Measurements from ENCODE around the gene FOXN3.

FOXN3 gene

DNA sequence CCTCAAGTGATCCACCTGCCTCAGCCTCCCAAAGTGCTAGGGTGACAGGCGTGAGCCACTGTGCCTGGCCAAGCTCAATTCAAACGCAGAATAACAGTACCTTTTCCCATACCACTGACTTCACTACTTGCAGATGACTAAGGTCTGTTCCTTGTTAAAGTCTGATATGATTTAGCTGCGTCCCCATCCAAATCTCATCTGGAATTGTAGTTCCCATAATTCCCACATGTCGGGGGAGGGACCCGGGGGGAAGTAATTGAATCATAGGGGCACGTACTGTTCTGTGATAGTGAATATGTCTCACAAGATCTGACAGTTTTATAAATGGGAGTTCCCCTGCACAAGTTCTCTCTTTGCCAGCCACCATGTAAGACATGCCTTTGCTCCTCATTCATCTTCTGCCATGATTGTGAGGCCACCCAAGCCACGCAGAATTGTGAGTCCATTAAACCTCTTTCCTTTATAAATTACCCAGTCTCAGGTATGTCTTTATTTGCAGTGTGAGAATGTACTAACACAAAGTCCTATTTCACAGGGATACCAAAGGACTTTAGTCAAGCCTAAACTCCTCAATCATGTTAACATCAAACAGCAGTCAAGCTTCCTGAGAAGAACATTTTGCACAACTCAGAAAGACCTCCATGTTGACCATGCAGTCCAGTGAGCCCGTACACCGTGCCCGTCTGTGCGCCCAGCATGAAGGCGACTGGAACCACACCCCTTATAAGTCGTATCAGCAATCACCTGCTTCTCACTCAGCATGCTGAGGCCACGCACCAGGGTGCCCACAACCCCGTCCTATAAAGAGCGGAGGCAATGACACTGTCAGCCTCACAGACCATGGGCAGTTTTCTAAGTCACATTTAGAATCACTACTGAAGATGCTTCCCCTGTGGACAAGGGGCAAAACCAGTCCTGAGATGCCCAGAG lies 36.9 kb downstream of the FOXN3 start:
- no peak for DNase-seq

DNA sequence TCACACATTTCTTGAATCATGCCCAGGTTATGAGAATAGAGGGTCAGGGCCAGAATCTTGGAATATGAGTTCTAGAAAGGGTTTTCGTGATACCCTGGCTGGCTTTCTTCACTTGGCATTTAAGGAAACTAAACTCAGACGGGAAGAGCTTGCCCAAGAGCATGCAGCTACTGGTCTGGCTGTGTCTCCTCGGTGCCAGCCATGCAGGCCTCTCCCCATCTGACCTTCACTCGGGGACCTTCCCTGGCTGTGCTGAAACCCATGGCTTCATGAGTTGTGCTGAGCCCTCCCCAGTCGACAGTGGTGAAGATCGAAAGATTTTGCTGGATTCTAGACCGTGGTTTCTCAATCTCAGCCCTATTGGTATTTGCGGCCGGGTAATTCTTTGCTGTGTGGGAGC lies 38.0 kb downstream of the FOXN3 start:
- no peak for DNase-seq

GRCh38 chr14:89378119-89378518 lies 38.9 kb downstream of the FOXN3 start:
- no peak for DNase-seq

GRCh38 chr14:89377544-89377943 lies 39.5 kb downstream of the FOXN3 start:
- DNase-seq: no peak

DNA sequence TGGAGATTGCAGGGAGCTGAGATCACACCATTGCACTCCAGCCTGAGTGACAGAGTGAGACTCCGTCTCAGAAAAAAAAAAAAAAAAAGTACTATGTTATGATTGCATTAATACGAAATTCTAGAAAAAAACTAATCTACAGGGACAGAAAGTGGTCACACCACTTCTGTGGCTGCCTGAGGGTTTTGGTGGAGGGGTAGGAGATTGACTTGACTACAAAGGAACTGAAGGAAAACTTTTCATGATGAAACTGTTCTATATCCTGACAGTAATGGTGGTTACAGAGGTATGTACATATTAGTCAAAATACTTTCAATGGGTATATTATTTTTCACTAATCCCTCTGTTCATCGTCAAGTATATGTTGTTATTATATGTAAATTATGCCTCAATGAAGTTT lies 42.1 kb downstream of the FOXN3 start:
- DNase-seq: no peak

DNA sequence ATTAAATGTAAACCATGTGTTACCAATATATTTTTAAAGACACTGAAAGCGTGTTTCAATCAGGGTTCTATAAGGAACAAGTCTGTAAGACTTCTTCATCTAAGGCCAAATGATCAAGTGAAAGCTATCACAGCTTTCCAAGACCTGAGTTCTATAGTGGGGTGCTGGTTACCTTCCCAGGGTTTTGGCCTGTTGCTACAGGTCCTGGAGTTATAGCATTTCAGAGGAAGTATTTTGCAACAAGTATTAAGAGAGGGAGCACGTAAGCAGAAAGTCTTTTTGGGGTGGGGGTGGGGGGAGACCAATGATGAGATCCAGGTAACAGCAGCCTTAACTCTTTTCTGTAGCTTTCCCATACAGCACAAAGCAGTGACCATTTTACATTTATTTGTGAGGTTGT lies 43.8 kb downstream of the FOXN3 start:
- DNase-seq: no peak

DNA sequence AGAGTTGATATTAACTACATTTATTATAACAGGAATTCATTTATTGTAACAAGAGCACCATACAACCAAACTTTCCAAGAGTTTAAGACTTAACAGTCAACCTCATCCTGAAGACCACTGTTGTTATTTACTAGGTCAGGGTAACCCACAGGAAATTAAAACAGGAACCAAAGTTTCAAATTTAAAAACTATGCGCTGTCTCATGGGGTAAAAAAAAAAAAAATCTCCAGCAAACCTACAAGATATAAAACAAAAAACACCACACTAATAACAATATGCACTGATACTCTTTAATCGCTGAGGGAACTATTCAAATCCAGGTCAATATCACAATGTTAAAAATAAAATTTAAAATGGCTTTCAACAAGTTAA lies 44.5 kb downstream of the FOXN3 start:
- DNase-seq: no peak

DNA sequence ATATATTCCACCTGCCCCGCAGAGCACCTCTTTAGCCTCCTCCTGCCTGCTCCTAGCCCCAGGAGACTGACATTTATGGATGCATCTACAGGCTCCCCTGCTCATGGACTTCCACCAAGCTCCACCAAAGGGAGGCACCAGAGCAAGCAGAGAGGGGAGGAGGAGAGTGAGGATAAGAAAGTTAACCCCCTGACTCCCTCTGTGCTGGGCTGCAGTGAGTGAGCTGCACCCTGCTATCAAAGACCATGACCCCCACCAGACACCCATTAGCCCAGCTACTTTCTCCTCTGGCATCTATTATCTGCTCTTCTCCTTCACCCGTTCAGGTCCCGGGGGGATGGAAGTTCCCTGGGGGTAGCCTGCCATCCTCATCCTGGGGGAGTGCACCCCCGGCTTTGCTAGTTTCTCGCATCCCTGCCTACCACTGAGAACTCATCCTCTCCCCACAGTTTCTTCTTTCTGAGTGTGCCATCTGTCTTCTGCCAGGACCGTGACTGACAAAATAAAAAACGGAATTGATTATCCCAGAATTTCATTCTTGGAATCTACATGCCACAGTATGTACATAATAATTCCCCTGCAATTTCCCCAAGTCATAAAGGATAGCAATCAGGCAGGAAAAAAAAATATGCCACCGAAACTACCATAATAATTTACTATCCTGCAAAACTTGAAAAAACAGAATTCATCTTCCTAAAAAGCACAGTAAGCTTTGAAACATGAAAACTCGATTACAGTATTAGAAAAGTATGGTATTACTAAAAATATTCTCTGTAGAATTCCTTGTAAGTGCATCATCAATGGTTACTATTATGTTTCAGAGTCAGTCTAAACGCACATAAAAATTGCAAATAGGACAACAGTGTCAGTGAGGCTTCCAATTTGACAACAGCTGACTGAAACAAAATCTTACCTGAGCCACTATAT lies 45.2 kb downstream of the FOXN3 start:
- DNase-seq: no peak

- no peak for DNase-seq
These were observed 46.3 kb downstream of the FOXN3 start for GRCh38 chr14:89370781-89371180.

GRCh38 chr14:89370381-89370780 lies 46.7 kb downstream of the FOXN3 start:
- no peak for DNase-seq

DNA sequence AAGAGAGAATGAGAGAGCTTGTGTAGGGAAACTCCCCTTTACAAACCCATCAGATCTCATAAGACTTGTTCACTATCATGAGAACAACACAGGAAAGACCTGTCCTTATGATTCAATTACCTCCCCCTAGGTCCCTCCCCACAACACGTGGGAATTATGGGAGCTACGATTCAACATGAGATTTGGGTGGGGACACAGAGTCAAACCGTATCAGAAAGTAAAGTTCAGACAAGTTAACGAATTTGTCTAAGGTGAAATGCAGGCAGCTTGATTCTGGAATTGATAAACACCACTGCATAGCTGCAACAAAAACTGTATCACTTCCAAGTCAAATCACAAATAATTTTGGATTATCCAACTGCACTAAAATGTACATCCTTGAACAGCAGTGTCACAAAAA lies 47.4 kb downstream of the FOXN3 start:
- DNase-seq: no peak

DNA sequence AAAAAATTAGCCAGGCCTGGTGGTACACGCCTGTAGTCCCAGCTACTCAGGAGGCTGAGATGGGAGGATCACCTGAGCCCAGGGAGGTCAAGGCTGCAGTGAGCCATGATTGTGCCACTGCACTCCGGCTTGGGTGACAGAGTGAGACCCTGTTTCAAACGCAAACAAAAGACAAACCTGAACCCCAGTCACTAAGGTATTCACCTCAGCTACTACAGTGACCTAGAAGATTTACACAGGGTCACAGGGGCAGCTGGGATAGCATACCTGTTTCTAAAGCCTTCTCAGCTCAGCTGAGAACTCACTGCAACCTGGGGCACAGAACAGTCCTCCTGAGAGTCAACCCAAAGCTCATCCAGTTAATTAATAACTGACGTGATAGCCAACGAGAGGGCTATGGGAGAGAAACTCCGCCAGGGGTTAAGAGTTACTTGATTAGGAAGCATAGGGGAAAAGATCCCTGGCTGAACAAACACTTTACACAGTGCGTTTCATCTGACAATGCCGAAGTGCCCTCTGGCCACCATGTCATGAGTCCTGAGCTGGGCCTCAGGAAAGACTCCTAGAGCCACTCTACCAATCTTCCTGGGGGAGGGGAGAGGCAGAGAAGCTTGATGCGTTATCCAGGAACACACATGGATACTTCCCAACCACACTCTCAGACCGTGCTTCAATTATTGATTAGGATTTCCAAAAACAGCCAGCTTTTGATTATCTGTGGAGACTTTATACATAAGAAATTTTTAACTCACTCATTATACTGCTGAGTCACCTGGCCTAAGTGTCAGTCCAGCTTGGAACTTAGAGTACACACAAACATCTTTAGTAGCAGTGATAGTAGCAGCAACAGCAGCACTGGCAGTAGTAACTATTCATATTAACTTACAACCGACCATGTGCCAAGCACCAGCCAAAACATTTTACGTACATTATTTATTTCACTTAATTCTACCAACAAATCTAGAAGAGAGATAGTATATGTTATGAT lies 48.2 kb downstream of the FOXN3 start:
- no peak for DNase-seq

- no peak for DNase-seq
These were observed 49.3 kb downstream of the FOXN3 start for GRCh38 chr14:89367779-89368120.

DNA sequence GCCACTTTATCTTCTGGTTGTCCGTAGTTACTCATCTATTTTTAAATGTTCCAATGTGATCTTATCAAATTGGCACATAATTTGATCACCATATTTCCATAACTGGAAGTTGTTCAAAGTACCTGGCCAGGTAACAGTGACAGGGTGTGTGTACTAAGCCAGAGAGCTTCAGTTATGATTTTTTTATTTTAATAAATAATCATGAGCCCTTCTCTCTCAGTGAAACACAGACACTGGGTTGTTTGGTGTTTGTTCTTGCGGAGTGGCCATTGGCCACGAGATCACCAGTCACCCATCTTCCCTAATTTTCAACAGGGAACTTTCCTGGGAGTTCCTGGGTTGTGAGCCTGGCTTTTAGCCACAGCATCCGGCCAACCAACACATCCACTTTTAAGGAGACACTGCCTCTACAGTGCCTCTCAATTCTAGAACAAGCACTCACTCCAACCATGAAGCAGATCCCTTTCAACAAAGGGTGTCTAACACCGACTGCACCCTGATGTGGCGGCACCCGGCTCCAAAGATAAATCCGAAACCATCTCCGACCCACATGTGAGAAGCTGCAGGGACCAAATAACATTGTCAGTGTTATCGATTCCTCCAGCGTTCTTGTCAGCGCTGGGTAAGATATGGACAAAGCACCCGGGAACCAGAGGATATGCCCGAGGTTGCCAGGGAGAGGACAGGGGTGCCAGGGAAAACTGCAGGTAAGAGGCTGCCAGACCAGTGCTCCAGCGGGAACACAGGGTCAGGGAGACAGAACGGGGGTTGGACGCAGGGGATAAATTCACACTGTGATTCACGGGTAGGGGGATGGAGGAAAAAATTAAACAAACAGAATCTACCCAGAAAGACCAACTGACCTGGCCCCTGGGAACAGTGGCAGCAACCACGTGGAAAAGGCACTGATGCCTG lies 49.9 kb downstream of the FOXN3 start:
- DNase-seq: no peak

GRCh38 chr14:89365061-89365801 lies 51.8 kb downstream of the FOXN3 start:
- DNase-seq: peak; percentile 22

GRCh38 chr14:89364316-89364715 lies 52.7 kb downstream of the FOXN3 start:
- no peak for DNase-seq

GRCh38 chr14:89360277-89360676 lies 56.8 kb downstream of the FOXN3 start:
- no peak for DNase-seq

GRCh38 chr14:89359477-89360222 lies 57.4 kb downstream of the FOXN3 start:
- no peak for DNase-seq

GRCh38 chr14:89357655-89358297 lies 59.3 kb downstream of the FOXN3 start:
- DNase-seq: no peak

GRCh38 chr14:89356927-89357326 lies 60.1 kb downstream of the FOXN3 start:
- DNase-seq: no peak

Data from activated CD4-positive, alpha-beta T cell treated with anti-CD3 and anti-CD28 coated beads for 1 hour (primary cell).